Right lobe of liver (tissue), 6 donors: ENCODE results near the gene THEMIS. TPM values are rescaled to one million over a fixed set of nuclear protein-coding genes. Genes with fewer than 3 reads are reported as not detected.

Experiments used
- ATAC-seq, 4 donors: fragments of 200-7000 bp; cut with Tn5 transposase; one replicate each; pipeline ENCODE4 v1.9.1; 2020; ENCODE audit warnings: mild to moderate bottlenecking in 4 of 4, moderate library complexity in 4 of 4
- DNase-seq, 3 donors: peaks; one replicate each; pipeline ENCODE4 v3.0.0-alpha.2; 2020
- H3K27ac ChIP-seq, 3 donors: fragments of 200-600 bp; one replicate each; pipeline ENCODE4 v1.8.0; 2022
- H3K27me3 ChIP-seq, 2 donors: fragments of 200-600 bp; one replicate each; pipeline ENCODE4 v1.8.0; 2022
- H3K36me3 ChIP-seq, 4 donors: fragments of 200-600 bp; sonication (generic) in 1 of 4; one replicate each; pipeline versions ENCODE4 v1.5.1 to v1.8.0; 2017 to 2022; ENCODE audit warnings: control low read depth in 1 of 4
- H3K4me1 ChIP-seq, 4 donors: fragments of 200-600 bp; sonication (generic) in 1 of 4; one replicate each; pipeline versions ENCODE4 v1.5.1 to v1.8.0; 2017 to 2022; ENCODE audit warnings: control low read depth in 1 of 4
- H3K4me3 ChIP-seq, 3 donors: fragments of 200-600 bp; one replicate each; pipeline ENCODE4 v1.8.0; 2022
- H3K9me3 ChIP-seq, 4 donors: fragments of 200-600 bp; sonication (generic) in 1 of 4; one replicate each; pipeline versions ENCODE4 v1.5.1 to v1.8.0; 2017 to 2022; ENCODE audit warnings: control low read depth in 1 of 4
- POLR2A ChIP-seq: fragments of 450-650 bp; IDR thresholded peaks from one replicate; pipeline ENCODE4 v1.6.1; 2017; ENCODE audit warnings: antibody characterized with exemption, mild to moderate bottlenecking
- WGBS: methylation state at CpG from one replicate; pipeline ENCODE4 v1.1.6; 2018; ENCODE audit warnings: low coverage, low lambda C conversion rate; ENCODE audit not compliant: insufficient coverage; ENCODE audit errors: missing lambda C conversion rate; 5-methylcytosine and 5-hydroxymethylcytosine counted together
- intact Hi-C, 2 donors: fragments of 100-400 bp; cut with DNase I; formaldehyde crosslinking; loops; one replicate each; pipeline versions ENCODE4 v1.11.2 to v1.14.1; 2022
- total RNA-seq, 6 experiments: library from RNA; depleted of rRNA in 2 of 6; stranded (reverse); fragments of >200 nt in 2 of 6; fragmentation: NEBNext Ultra II Directional in 3 of 6; extraction: Animal tissue kit (Norgen Biotek cat#: 25700) in 3 of 6; gene quantifications; one replicate each; pipeline versions ENCODE4 v1.1.0 to v1.2.4, GENCODE V29; 2016 to 2023
- TF ChIP-seq, protein P1 (sequence below), 4 donors: fragments of 200-600 bp in 3 of 4; fragments of 450-650 bp in 1 of 4; IDR thresholded peaks; one replicate each; pipeline versions ENCODE4 v1.5.1 to v1.8.0; 2016 to 2022; ENCODE audit warnings: antibody characterized with exemption in 4 of 4, mild to moderate bottlenecking in 2 of 4
- donor health status: DM: no; HTN: yes; CAD: no.
- donor health status: DM: no; HTN: no; CAD: no.
- donor health status: DM: no; HTN: no; CAD: no.
- donor health status: DM: no; HTN: yes; CAD: no.
- donor health status: DM: no; HTN: yes; CAD: no.

The THEMIS gene
- total RNA-seq, 6 experiments from 2014 or later: 0.09 to 0.61 (median 0.17) TPM; not detected in 1

- Histone ChIP-seq H3K4me1 (no peaks in the 10 kb centered on the region), H3K4me3 (no peak overlapping the region), H3K9me3 (no peaks in the 10 kb centered on the region), H3K36me3 (no peaks in the 10 kb centered on the region), H3K27me3 (no peaks in the 10 kb centered on the region), H3K27ac (no peak overlapping the region)
- intact Hi-C loops: no loop called here
- ATAC-seq: no peak
- 63% methylated on average over 1 of the region's 1 CpG for WGBS
- no peak for DNase-seq
- TF ChIP-seq, protein P1, sequence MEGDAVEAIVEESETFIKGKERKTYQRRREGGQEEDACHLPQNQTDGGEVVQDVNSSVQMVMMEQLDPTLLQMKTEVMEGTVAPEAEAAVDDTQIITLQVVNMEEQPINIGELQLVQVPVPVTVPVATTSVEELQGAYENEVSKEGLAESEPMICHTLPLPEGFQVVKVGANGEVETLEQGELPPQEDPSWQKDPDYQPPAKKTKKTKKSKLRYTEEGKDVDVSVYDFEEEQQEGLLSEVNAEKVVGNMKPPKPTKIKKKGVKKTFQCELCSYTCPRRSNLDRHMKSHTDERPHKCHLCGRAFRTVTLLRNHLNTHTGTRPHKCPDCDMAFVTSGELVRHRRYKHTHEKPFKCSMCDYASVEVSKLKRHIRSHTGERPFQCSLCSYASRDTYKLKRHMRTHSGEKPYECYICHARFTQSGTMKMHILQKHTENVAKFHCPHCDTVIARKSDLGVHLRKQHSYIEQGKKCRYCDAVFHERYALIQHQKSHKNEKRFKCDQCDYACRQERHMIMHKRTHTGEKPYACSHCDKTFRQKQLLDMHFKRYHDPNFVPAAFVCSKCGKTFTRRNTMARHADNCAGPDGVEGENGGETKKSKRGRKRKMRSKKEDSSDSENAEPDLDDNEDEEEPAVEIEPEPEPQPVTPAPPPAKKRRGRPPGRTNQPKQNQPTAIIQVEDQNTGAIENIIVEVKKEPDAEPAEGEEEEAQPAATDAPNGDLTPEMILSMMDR (IDR thresholded peaks at IDR 0.05): no peak
- TF ChIP-seq POLR2A: no peak
Observed at GRCh38 chr6:127762284-127762683, 138.6 kb downstream of the THEMIS start.

DNA sequence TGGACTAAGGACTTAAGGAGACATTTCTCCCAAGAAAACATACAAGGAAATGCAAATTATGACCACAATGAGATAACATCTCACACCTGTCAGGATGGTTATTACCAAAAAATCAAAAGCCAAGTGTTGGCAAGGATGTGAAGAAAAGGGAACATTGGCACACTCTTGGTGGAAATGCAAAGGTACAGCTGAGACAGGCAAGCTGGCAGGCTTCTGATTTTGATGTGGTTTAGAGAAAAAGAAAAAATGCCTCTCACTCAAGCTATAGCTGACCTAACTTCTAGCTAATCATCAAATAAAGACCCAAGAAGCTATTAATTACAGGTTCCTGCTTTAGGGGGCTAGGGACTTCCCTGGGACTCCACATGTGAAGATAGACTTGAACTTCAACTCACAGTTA is 139.8 kb downstream of the THEMIS start:
- intact Hi-C loops: no loop called here
- Histone ChIP-seq H3K27ac (no peak overlapping the region), H3K36me3 (no peaks in the 10 kb centered on the region), H3K9me3 (no peaks in the 10 kb centered on the region), H3K4me1 (no peaks in the 10 kb centered on the region), H3K27me3 (no peaks in the 10 kb centered on the region), H3K4me3 (no peak overlapping the region)
- DNase-seq (no peak), ATAC-seq (no peak)
- TF ChIP-seq, protein P1 (IDR thresholded peaks at IDR 0.05): no peak
- TF ChIP-seq POLR2A: no peak

- DNase-seq: no peak
- no peak overlapping the region for H3K4me3 ChIP-seq
- no peaks in the 10 kb centered on the region for H3K4me1 ChIP-seq
- H3K27ac ChIP-seq: no peak overlapping the region
- ATAC-seq: no peak
- no peaks in the 10 kb centered on the region for H3K9me3 ChIP-seq
- intact Hi-C loops: no loop called here
- H3K36me3 ChIP-seq: no peaks in the 10 kb centered on the region
- TF ChIP-seq POLR2A: no peak
- TF ChIP-seq, protein P1 (IDR thresholded peaks at IDR 0.05): no peak
- no peaks in the 10 kb centered on the region for H3K27me3 ChIP-seq
- 82% methylated on average over 3 of the region's 3 CpGs for WGBS
Observed at GRCh38 chr6:127749095-127749494, 151.8 kb downstream of the THEMIS start.

DNA sequence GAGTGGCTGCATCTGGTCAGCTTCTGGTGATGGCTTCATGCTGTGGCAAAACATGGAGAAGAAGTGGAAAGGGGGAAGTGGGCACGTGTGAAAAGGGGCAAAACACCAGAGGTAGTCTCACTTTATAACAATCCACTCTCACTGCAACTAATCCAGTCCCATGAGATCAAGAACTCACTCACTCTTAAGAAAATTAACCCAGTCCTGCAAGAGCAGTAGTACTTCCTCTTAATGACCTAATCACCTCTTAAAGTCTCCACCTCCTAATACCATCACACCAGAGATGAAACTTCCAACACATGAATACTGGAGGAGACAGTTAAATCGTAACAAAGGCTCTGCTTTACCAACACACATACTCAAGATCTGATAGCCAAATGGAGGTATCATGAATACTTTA is 152.6 kb downstream of the THEMIS start:
- Histone ChIP-seq H3K27ac (no peak overlapping the region), H3K4me3 (no peak overlapping the region), H3K36me3 (no peaks in the 10 kb centered on the region), H3K4me1 (no peaks in the 10 kb centered on the region), H3K27me3 (no peaks in the 10 kb centered on the region), H3K9me3 (no peaks in the 10 kb centered on the region)
- no peak for DNase-seq
- intact Hi-C loops: no loop called here
- 56% methylated on average over 2 of the region's 2 CpGs for WGBS
- no peak for TF ChIP-seq POLR2A
- TF ChIP-seq, protein P1 (IDR thresholded peaks at IDR 0.05): no peak
- ATAC-seq: no peak

- WGBS: 43% methylated on average over 3 of the region's 3 CpGs
- H3K4me1 ChIP-seq: no peaks in the 10 kb centered on the region
- no peaks in the 10 kb centered on the region for H3K27me3 ChIP-seq
- no peak for TF ChIP-seq POLR2A
- TF ChIP-seq, protein P1 (IDR thresholded peaks at IDR 0.05): no peak
- no peak overlapping the region for H3K27ac ChIP-seq
- DNase-seq (no peak), ATAC-seq (no peak)
- no peaks in the 10 kb centered on the region for H3K9me3 ChIP-seq
- H3K36me3 ChIP-seq: no peaks in the 10 kb centered on the region
- intact Hi-C loops: loop anchor here (10.0 kb wide), 2 partner anchors 986 to 996 kb away; no protein-coding TSS in a partner anchor
- no peak overlapping the region for H3K4me3 ChIP-seq
Observed at GRCh38 chr6:127738423-127738822, 162.4 kb downstream of the THEMIS start.
